GM18517 (cell line): ENCODE results near the gene OLFML2A.
"Not testable (repeated sequence)": the region's sequence is repeated elsewhere in the genome, so short reads cannot be mapped to it uniquely, and the experiment has no call there.

Experiments
- ATAC-seq: cut with Tn5 transposase; IDR thresholded peaks from one replicate; pipeline ENCODE4 v1.9.1; 2021; ENCODE audit warnings: mild to moderate bottlenecking, moderate library complexity; ENCODE audit not compliant: unreplicated experiment

The OLFML2A gene

DNA sequence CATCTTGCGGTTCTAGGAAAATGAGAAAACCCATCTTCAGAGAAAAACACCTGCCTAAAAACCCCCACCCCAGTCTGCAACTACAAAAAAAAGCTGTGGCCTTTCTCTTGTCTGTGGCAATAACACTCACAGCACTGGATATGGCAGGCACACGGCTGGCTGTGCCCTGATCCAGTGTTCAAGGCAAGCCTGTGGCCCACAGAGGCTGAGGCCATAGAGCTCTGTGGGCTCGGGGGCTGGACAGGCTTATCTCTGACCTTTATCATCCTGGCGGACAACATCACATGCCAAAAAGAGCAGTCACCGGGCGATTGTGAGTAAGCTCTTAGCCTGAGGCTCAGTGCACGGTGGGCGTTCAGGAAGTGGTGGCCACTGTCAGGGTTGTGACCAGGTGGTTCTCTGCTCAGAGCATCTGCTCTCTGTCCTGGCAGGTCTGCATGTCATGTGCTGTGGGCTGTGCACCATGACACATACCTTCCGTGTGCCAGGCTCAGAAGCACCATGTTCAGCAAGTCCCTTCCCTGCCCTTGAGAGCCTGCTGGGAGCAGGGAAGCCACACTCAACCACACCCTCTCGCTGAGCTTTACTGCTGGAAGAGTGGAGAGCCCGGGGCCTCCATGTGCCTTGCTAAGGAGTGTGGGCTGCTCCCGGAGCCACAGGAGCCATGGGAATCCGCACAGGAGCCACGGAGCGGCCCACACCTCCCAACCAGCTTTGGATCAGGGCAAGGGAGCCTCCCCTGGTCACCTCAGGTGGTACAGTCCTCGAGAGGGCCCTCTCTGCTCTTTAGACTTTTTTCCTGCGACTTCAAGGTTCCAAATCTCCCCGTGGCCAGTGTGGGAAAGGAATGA is 41.7 kb downstream of the OLFML2A start:
- no peak for ATAC-seq

DNA sequence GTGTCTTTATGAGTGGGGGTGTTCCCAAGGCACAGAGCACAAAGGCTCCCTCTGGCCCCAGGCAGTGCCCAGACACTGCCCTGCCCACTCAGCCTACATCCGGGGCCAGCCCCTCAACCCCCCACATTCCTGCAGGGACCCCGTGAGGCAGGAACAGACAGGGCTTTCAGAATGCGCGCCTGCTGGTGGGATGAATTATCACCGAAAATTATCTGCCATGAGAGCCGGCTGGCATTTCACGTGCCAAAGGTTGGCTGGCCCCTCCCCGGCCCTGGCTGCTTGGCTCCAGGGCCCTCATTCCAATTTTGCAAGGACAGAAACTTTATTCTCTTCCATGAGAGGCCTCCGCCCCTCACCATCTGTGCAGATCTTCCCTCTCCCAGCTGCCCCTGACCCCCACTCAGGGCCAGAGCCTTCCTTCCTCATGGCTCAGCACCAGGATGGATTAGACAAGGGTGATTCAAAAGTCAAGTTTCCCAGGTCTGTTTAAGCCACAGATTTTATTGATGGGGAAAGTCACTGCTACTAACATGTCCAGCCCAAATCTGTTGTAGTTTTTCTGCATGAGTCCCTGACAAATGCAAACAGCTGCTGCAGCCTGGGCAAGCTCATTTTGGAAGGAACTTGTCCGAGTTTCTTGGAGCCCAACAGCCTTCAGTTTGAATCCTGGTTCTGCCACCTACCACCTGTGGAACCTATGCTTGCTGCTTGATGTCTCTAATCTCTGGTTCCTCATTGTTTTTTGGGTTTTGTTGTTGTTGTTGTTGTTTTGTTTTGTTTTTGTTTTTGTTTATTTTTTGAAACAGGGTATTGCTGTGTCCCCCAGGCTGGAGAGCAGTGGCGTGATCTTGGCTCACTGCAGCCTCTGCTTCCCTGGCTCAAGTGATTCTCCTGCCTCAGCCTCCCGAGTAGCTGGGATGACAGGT is 44.0 kb downstream of the OLFML2A start:
- no peak for ATAC-seq

DNA sequence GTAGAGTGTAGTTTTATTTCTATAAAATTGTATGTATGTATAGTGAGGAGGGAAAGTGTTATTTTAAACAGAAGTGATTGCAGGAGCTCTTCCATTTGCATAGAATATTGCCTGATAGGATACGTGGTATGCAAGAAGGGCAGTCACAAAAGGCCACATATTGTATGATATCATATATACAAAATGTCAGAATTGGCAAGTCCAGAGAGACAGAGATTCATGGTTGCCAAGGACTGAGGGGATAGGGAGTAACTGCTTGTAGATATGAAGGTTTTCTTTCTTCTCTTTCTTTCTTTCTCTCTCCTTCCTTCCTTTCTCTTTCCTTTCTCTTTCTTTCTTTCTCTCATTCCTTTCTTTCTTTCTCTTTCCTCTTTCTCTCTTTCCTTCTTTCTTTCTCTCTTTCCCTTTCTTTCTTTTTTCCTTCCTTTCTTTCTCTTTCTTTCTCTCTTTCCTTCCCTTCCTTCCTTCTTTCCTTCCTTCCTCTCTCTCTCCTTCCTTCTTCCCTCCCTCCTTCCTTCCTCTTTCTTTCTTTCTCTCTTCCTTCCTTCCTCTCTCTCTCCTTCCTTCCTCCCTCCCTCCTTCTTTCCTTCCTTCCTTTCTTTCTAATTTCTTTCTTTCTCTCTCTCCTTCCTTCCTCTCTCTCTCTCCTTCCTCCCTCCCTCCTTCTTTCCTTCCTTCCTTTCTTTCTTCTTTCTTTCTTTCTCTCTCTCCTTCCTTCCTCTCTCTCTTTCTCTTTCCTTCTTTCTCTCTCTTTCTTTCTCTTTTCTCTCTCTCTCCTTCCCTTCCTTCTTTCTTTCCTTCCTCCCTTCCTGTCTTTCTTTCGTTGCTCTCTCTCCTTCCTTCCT is 51.8 kb downstream of the OLFML2A start:
- no peak for ATAC-seq

DNA sequence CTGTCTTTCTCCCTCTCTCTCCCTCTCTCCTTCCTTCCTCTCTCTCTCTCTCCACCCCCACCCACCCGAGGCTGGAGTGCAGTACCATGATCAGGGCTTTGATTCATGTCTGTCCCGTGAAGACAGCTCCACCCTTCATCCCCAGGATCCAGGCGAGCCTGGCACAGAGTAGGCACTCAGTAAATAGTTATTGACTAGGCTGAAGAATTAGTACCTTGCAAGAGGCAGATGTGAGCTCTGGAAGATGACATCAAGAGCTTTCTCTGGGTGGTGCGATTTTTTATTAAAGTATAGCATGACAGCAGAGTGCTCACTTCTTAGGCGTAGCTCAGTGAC is 52.4 kb downstream of the OLFML2A start:
- ATAC-seq: no peak

DNA sequence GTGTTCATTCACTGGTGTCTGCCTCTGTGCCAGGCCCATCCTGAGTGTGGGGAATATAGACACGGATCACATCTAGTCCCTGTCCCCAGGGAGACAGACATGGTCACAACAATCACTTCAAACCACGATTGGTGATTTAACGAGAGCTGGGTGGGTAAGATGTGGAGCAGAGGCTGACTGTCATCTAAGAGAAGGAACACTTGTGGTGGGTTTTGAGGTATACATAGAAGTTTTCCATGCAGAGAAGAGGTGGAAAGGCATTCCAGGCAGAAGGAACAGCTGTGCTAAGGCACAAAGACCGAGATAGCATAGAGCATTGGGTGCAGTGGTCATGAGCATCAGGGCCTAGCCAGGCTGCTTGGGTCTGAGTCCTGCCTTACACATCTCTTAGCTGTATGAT is 53.7 kb downstream of the OLFML2A start:
- ATAC-seq: no peak

DNA sequence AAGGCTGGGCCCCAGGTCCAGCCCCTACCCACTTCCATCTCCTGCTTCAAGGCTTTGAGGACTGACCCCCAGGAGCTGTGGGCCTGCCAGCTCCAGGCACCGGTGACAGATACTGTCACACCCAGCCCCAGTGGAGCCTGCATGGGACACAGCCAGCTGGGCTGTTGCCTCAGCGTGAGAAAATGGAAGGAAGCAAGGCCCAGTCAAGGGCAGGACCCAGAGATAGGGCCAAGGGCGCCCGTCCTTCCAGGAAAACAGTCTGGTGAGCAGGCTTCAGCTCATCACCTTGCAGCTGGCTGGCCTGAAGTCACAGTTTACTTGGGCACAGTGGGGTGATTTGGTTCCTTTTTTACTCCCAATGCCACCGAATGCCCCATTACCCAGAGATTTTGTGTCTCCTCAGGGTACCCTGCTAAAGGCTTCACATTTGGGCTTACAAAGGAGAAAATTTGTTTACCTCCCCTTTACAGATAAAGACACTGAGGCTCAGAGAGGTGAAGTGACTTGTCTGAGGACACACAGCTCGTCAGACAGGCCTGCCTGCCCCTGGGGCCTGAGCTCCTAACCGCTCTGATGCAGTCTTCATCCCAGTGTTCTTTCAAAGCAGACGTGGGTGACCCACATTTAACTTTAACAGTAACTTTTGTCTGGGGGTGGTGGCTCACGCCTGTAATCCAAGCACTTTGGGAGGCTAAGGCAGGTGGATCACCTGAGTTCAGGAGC is 54.9 kb downstream of the OLFML2A start:
- no peak for ATAC-seq

DNA sequence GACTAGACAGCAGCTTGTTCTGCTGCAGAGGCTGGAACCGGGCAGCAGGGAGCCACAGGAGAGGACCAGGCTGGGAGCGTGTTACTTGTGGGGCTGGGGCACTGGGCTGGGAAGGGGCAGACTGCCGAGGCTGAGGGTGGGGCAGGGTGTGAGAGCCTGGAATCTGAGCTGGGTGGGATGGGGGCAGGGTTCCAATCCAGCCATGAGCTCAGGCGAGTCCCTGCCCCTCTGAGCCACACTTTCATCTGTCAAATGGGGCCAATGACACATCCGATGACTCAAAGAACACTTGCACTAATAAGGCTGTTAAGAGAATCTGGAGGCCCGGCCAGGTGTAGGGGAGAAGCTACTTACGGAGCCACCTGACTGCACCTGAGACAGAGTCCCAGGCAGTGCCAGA is 57.7 kb downstream of the OLFML2A start:
- no peak for ATAC-seq

DNA sequence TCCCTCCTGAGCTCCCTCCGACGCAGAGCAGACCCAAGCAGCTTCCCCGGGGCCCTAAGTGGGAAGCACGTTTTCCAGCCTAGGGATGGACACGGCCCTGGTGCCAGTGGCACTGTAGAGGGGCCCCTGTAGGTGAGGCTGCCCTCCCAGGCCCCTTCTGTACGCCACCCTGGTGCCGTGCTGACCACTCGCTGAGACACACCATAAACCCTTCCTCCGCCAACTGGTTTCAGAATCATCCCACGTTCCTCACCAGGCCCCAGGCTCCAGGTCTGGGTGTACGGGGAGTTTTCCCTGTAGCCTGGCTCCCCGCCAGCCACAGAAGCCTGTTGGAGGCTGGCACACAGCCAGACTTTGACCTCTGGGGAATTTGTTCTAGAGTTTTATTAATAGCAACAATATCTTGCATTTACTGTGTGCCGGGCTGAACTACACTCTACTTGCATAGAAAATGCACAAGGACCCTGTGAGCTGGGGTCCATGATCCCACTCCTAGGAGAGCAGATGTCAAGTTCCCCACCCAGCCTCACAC is 58.2 kb downstream of the OLFML2A start:
- no peak for ATAC-seq

DNA sequence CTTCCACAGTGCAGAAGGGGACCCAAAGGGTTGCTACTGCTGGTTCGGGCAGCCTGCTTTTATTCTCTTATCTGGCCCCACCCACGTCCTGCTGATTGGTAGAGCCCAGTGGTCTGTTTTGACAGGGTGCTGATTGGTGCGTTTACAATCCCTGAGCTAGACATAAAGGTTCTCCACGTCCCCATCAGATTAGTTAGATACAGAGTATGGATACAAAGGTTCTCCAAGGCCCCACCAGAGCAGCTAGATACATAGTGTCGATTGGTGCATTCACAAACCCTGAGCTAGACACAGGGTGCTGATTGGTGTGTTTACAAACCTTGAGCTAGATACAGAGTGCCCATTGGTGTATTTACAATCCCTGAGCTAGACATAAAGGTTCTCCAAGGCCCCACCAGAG is 61.2 kb downstream of the OLFML2A start:
- ATAC-seq: not testable (repeated sequence)

DNA sequence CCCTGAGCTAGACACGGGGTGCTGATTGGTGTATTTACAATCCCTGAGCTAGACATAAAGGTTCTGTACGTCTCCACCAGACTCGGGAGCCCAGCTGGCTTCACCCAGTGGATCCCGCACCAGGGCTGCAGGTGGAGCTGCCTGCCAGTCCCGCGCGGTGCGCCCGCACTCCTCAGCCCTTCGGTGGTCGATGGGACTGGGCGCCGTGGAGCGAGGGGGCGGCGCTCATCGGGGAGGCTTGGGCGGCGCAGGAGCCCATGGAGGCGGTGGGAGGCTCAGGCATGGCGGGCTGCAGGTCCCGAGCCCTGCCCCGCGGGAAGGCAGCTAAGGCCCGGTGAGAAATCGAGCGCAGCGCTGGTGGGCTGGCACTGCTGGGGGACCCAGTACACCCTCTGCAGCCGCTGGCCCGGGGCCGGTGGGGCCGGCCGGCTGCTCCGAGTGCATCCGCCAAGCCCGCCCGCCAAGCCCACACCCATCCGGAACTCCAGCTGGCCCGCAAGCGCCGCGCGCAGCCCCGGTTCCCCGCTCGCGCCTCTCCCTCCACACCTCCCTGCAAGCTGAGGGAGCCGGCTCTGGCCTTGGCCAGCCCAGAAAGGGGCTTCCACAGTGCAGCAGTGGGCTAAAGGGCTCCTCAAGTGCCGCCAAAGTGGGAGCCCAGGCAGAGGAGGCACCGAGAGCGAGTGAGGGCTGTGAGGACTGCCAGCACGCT is 61.8 kb downstream of the OLFML2A start:
- ATAC-seq: not testable (repeated sequence)

DNA sequence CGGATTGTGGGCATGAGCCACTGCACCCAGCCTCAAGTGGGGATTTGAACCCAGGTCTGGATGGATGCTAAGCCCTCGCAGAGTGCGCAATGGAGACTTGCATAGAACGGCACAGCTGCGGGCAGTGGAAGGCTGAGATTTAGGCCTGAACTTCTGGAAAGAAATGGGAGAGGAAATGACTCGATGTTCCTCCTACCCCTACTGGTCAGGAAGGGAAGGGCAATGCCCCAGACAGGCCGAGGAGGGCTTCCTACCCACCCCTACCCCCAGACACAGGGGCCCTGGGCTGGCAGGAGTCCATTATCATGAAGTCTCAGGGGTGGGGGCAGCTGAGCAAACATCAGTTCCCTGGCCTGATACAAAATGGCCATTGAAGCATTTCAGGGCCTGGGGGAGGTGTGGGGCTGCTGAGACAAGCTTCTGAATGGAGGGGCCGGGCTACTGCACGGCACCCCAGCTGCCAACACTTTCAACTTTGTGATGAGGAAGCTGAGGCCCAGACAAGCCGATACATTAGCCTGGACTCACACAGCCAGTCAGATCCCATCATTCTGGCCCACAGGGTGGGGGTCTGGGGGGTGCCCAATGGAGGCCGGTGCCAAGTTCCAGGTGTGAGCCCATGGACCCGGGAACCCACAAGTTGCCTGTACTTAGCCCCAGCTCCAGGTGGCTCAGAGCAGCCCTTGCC is 62.8 kb downstream of the OLFML2A start:
- ATAC-seq: no peak

DNA sequence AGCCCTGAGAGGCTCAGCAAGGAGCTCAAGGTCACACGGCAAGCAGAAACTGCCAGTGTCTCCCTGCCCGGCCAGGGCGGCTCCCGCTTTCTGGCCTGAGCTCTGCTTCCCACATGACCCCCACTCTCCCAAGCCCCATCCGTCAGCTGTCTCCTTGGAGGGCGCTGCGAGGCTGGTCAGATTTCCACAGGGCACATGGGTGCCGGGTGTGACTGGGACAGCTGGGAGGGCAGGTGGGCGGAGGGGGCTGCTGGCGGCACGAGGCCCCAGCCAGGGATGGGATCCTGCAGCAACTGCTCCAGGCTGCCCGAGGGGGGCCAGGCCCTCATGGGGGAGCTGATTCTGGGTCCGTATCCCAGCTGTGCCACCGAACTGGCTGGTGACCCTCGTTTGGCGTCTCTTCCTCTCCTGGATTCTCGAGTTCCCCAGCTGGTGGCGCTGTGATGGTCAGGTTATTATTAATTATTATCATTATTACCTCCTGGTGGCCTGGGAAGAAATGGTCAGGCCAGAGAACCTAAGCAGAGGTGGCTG is 63.4 kb downstream of the OLFML2A start:
- no peak for ATAC-seq

DNA sequence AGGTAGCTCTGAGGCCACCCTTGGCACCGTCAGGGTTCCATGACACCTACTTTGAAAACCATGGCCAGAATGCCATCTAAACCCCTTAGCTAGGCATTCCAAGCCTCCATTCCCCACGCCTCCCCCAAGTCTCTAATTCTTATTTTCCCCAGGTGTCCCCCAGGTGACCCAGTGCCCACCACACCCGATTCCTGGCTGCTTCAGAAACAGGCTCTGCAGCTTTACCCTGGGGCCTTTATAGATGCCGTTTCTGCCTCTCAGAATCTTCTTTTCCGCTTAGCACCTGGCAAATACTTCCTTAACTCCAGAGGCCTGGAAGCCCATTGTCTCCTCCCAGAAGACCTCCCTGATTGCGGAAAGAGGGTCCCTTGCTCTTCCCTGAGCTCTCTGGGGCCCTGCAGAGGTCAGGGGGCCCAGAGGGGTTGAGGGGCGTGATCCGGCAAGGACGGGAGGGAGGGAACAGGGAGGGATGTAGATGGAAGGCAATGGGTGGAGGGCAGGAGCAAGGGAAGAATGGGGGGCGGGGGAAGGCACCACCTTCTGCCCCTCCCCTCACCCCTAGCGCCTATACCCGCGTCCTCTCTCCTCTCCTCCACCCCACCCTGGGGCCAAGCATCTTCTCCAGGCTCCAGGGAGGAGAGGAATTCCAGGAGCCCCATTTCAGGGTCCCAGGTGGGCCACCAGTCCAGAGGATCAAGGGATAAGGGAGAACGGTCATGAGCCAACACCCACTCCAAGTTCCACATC is 64.3 kb downstream of the OLFML2A start:
- ATAC-seq: no peak

DNA sequence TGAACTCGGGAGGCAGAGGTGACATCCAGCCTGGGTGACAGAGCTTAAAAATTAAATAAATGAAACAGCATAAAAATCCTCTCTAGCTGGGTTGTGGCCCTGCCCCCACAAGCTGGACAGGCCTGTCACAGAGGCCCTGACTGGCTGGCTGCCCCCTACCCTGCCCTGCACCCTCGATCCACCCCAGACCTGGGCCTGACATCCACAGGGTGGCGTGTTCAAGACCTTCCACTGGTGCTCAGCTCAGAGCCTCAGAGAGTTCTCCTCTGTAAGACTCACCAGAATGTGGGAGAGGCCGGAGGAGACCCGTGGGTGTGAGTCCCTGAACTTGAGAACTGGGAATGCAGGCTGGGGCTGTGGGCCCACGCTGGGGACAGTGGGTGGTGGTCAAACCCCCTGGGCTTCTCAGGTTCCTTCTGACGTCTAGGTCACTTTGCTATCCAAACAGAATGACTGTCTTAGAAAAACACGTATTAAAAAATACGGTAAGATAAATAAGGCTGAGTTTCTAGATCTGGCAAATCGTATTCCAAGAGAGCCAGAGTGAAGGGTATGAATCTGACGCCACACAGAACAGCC is 66.6 kb downstream of the OLFML2A start:
- no peak for ATAC-seq

DNA sequence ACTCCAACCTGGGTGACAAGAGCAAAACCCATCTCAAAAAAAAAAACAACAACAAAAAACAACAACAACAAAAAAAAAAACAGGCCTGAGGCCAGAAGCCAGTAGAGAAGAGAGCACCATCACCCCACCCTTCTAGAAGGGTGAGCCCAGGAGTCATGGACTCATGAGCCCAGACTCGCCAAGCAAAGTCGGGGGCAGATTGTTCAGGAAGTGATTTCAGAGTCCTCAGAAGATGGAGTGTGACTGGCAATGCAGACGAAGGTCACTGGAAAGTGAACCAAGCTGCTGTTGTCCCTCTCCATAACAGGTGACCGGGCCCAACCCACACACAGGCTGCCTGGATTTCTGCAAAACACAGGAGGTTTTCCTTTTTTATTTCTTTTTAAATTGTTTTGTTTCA is 67.4 kb downstream of the OLFML2A start:
- no peak for ATAC-seq

DNA sequence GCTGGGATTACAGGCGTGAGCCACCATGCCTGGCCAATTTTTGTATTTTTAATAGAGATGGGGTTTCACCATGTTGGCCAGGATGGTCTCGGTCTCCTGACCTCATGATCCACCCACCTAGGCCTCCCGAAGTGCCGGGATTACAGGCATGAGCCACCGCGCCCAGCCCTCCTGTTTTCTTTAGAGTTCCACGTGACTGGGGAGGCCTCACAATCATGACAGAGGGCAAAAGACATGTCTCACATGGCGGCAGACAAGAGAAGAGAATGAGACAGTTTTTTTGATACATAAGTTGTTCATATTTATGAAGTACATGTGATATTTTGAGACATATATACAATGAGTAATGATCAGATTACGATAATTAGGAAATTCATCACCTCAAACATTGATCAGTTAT is 69.5 kb downstream of the OLFML2A start:
- not testable (repeated sequence) for ATAC-seq

DNA sequence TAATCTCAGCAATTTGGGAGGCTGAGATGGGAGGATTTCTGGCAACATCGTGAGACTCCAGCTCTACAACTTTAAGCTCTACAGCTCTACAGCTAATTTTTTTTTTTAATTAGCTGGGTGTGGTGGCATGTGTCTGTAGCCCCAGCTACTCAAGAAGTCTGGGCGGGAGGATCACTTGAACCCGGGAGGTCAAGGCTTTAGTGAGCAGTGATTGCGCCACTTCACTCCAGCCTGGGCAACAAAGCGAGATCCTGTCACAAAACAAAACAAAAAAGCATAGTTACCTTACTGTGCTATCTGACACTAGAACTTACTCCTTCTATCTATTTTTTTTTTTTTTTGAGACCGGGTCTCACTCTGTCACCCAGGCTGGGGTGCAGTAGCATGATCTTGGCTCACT is 70.0 kb downstream of the OLFML2A start:
- ATAC-seq: no peak

DNA sequence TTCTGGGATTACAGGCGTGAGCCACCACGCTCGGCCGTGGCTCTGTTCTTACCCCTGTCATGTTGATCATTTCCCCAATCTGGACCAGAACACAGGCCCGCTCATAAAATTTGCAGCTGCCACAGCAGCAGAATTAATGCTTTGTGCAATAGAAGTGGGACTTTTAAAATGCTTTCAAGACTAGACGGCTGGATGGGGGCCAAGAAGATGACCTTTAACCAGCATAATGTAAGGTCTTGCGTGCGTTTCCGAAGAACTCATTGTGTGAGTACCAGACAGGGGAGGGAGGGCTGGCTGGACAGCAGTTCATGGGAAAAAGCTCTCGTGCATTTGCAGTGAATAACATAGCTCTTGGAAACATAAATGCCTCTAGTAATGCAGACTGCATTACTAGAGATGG is 72.9 kb downstream of the OLFML2A start:
- ATAC-seq: no peak
